GM21381 (cell line): ENCODE measurements around the gene C19orf25.
"Not testable (repeated sequence)": the region's sequence is repeated elsewhere in the genome, so short reads cannot be mapped to it uniquely, and the experiment has no call there.

Experiments
- ATAC-seq: cut with Tn5 transposase; IDR thresholded peaks from one replicate; pipeline ENCODE4 v1.9.1; 2021; ENCODE audit warnings: mild to moderate bottlenecking, moderate library complexity; ENCODE audit not compliant: unreplicated experiment

C19orf25 gene

DNA sequence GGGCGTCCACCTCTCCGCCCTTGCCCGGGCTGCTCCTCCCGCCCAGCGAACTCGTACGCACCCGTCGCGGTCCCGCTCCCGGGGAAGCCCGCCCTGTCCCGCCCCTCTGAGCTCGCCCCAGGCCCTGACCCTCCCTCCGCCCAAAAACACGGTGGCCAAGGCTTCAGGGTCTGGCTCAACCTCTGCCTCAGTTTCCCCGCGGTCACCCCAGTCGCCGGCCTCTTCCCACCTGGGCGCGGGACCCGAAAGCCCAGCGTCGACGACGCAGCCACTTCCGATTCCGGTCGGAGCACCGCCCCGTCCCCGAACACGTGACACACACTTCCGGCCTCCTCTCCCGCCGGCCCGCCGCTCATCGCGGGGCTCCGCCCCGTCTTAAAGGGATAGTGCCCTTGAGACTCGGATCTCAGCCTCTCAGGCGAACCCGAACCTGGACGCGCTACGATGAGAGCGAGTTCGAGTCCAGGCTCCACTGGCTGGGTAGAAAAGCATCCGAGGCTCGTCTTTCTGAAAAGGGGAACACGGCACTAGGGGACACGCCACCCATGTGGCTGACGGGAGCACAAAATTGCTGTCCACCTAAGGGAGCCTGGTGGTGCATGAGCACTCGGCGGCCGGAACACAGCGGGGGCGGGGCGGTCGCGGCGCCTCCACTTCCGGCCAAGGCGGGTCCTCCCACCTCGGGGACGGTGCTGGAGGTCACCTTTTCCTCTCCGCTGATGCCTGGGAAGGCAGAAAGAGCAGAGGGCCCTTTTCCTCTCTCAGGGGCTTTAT, at the start of gene C19orf25:
C19orf25 (minus strand) TSS at position 282 of the 774 bp plus-strand sequence. CDS start 312 bp downstream, outside the sequence.
- peak; percentile 81 for ATAC-seq

DNA sequence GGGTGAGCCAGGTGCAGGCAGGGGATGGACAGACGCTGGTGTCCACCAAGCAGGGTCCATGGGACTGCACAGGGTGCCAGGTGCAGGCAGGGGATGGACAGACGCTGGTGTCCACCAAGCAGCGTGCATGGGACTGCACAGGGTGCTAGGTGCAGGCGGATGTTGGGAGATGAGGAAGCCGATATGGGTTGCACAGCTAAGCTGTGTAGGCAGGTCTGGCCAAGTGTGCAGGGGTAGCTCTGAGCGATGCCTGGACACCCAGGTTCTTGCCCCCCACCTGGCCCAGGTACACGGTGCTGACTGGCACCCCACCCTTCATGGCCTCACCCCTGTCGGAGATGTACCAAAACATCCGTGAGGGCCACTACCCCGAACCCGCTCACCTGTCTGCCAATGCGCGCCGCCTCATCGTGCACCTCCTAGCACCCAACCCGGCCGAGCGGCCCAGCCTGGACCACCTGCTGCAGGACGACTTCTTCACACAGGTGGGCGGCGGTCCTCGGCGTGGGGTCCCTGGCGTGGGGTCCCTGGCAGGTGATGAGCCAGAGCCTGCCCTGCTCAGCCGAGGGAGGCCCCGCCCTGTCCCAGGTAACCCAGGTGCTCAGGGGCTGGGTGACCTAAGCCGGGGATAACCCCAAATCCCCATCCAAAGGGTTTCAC, 48.8 kb upstream of the C19orf25 start:
- ATAC-seq = no peak

DNA sequence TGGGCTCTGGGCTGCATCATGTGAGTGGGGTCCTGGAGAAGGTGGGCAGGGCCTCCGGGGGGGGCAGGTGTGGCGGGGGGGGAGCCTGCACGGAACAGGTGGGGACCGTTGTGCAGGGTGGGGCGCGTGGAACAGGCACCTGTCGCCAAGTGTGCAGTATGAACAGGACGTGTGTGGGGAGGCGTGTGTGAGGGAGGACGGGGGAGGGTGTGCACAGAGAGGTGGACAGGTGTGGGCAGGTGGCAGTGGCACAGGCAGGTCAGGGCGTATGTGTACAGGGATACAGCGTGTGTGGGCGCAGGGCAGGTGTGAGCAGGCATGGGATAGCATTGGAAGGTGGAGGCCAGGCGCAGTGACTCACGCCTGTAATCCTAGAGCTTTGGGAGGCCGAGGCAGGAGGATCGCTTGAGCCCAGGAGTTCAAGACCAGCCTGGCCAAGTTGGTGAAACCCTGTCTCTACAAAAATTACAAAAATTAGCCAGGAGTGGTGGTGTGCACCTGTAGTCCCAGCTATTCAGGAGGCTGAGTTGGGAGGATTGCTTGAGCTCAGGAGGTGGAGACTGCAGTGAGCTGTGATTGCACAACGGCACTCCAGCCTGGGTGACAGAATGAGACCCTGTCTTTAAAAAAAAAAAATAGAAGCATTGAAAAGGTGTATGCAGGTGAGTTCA, 48.1 kb upstream of the C19orf25 start:
- ATAC-seq = no peak

- no peak for ATAC-seq
Observed at GRCh38 chr19:1526066-1526778, 47.2 kb upstream of the C19orf25 start.

DNA sequence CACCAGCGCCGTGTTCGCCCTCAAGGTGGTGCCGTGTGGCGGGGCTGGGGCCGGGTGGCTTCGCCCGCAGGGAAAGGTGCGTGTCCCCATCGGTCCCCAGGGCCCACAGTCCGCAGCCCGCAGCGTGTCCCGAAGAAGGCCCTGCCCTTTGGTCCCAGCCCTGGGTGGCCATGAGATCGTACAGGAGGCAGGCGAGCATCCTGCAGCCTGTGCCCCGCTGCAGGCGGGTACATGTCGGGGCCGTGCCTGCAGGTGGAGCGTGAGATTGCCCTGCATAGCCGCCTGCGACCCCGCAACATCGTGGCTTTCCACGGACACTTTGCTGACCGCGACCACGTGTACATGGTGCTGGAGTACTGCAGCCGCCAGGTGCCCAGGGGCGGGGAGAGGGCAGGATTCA, 46.3 kb upstream of the C19orf25 start:
- ATAC-seq = no peak

- ATAC-seq = no peak
Observed at GRCh38 chr19:1524972-1525325, 45.9 kb upstream of the C19orf25 start.

DNA sequence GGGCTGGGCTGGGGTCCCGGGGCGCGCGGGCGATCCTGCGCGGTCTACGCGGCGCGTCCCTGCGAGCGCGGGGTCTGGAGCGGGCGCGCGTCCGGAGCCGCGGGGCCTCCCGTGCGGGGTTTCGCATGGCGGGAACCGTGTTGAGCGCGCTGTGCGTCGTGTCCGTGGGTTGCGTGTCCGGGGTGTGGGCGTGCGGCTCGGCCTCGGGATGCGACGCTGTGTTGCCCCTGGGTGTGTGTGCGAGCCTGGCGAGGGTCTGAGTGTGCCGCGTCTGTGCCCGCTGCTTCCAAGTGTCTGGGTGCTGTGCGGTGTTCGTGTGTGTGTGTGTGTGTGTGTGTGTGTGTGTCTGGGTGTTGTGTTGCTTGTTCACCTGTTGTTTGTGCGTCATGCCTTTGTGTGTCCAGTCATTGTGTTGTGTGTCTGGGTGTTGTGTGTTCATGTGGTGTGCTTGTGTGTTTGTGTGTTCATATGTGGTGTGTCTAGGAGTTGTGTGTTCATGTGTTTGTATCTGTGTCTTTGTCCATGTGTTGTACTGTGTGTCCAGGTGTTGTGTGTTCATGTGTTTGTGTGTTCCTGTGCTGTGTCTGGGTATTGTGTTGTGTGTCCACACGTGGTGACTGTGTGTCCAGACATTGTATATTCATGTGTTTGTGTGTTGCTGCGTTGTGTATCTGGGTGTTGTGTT, 45.4 kb upstream of the C19orf25 start:
- ATAC-seq = no peak

DNA sequence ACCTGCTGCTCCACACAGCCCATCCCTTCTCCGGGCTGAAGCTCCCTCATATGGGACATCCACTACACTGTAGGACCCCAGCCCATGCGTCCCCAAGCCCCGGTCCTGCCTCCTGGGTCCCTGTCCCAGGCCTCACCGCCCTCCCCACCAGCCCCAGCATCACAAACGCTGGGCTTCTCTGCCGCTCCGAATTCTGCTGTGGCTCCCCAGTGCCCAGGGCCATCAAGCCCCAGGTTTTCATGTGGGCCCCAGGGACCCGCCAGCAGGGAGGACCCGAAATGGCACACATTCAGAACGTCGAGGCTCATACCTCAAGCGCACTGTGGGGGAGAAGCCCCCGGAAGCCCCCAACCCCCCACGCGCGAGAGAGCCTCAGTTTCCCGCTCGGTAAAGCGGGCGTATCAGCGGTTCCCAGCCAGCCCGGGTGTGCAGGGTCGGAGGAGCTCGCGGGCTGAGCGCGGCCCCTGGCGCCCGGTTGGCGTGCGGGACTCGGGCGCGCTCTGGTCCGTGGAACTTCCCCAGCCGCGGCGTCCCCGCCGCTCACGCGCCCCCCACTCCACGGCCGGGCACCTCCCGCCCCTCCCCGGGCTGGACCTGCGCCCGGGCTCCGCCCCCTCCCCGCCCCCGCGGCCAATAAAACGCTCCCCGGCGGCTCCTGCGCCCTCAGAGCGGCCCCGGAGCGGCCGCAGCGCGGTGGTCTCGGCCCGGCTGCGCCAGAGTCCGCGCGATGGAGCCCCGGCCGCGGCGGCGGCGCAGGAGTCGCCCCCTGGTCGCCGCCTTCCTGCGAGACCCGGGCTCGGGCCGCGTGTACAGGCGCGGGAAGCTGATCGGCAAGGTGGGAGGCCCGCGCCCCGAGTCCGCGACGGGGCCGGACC, 44.6 kb upstream of the C19orf25 start, which contains the start of gene PLK5:
PLK5 (plus strand) TSS at position 666 of the 875 bp plus-strand sequence. CDS start 2,920 bp downstream, outside the sequence.
- no peak for ATAC-seq

- no peak for ATAC-seq
Observed at GRCh38 chr19:1522838-1523237, 43.8 kb upstream of the C19orf25 start.

- ATAC-seq = no peak
Observed at GRCh38 chr19:1522061-1522460, 43.0 kb upstream of the C19orf25 start.

DNA sequence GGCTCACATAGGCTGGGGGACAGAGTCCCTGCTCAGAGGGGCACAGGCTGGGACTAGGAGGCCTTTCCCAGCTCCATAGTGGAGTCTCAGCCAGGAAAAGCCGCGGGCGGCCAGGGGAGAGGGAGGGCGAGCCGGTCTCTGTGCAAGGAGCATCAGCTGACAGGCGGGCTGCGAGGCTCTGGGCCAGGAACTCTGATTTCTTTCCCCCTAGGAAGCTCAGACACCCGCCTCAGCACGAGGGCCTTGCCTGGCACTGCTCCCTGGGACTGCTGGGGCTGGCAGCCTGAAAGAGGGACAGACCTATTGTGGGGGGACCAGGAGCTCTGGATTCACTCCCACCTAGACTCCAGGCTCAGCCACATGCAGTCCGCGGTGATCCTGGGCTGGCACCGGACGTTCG, 42.6 kb upstream of the C19orf25 start:
- ATAC-seq = no peak

DNA sequence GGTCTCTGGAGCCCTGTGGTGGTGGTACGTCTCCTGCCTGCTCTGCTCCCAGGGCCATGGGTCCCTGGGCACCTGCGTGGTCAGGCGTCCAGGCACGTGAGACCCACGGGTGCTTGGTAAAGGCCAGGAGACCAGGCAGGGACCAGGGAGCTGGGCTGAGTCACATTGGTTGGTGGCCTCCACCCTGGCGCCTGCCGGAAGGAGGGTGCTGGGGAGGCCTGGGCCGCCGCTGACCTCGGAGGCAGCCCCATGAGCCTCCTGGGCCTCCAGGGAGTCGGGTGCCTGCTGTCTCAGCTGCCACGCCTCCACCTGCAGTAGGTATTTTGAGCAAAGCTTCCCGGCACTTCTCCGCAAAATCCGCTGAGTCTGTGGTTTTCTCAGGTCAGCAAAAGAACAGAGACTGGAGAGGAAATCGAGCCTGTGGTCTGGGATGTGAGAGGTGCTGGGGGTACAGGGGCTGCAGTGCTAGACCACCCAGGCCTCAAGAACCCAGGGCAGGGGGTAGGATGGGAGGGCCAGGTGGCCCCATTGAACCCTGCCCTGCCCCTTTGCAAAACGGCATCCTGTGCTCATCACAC, 41.3 kb upstream of the C19orf25 start:
- ATAC-seq = no peak

DNA sequence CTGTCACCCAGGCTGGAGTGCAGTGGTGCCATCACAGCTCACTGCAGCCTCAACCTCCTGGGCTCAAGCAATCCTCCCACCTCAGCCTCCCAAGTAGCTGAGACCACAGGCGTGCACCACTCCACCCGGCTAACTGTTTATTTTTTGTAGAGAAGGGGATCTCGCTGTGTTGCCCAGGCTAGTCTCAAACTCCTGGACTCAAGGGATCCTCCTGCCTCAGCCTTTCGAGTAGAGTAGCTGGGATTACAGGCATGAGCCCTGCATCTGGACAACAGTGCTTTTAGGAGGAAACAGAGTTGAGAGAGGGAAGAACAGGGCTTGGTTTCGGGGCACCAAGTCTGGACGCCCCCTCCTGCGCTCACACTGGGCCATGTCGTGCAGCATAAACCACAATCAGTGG, 40.8 kb upstream of the C19orf25 start:
- not testable (repeated sequence) for ATAC-seq

DNA sequence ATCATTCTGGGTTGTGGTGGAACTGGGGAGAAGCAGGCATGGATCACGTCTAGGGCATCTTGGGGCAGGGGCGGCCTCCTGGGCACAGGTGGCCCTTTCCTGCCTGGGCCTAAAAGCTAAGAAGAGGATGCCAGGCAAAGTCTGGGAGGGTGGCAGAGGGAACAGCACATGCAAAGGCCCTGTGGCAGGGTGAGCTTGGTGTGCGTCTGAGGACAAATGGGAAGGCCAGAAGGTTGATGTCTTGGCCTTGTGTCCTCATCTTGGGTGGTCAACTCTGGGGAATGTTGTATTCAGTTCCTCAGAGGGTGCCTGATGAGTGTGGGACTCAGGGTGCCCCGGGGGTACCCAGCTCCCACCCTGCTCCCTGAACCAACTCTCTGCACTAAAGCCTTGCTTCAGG, 39.5 kb upstream of the C19orf25 start:
- no peak for ATAC-seq

DNA sequence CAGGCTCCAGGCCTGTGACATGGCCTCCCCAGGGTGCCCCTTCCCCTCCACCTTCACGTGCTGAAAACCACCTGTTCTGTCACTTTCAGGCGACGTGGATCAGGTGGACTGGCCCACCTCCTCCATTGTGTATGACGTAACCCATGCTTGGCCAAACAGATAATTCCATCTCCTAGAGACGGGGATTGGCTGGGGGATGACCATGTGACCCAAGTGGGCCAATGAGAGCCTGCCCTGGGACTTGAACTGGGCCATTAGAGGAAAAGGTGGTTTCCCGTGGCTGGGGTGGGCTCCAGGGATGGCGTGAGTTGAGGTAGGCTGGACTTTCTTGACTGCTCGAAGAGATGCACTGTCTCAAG, 37.4 kb upstream of the C19orf25 start:
- no peak for ATAC-seq

- ATAC-seq = no peak
Observed at GRCh38 chr19:1514986-1515721, 36.1 kb upstream of the C19orf25 start.

DNA sequence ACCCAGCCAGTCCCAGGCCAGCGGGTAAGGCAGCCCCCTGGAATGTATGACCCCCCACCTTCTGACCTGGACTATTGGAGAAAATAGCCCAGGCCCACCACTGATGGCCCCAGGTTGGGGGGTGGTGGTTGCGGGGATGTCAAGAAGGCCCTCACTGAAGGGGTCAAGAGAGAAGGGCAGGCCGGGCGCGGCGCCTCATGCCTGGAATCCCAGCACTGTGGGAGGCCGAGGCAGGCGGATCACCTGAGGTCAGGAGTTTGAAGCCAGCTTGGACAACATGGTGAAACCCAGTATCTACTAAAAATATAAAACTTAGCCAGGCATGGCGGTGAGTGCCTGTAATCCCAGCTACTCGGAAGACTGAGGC, 35.3 kb upstream of the C19orf25 start:
- no peak for ATAC-seq

DNA sequence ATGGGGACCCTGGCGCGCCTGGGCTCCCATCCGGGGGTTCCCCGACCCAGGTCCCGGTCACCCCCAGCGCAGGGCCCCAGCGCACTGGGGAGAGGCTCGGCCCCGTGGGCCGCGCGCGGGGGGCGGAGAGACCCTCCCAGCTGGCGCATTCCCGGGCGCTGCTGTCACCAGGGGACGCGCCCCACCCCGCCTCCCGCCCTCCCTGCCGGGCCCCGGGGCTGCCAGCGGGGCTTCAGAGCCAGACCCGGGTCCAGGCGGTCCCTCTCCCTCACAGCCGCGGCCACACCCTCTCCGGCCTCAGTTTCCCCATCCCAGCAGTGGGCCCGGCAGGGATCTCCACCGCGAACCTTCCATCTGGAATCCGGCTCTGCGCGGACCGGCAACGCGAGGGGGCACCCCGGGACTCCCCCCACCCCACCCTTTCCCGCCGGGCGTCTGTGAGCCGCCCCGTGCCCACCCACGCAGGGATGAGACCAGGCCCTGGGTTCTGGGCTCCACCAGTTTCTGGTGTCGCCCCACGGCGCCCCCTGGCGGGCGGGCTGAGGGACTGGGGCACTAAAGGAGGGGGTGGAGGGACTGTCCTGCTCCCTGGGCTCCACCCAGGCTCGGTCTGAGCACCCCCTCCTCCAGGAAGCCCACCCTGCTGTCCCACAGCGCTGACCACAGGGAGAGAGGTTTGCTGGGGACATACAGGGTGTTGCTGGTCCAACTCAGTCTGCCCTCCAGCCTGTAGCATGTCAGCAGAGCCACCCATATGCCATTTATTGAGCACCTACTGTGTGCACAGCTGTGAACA, 34.7 kb upstream of the C19orf25 start:
- ATAC-seq = no peak
